Measurements from ENCODE around the gene ING5. TPM values are rescaled to one million over a fixed set of nuclear protein-coding genes. Genes with fewer than 3 reads are reported as not detected.
A peak's percentile ranks its signal among the peaks of the same experiment; 100 is the strongest.
"Not testable (repeated sequence)": the region's sequence is repeated elsewhere in the genome, so short reads cannot be mapped to it uniquely, and the experiment has no call there.

ING5 gene
- 39.0 and 39.1 TPM in 2 replicates for total RNA-seq (2014; rRNA removed; shearing (Covaris generic))
- 57.5 and 78.9 TPM in 2 replicates for polyA plus RNA-seq (2014; cell fraction: nucleus; rRNA removed)

DNA sequence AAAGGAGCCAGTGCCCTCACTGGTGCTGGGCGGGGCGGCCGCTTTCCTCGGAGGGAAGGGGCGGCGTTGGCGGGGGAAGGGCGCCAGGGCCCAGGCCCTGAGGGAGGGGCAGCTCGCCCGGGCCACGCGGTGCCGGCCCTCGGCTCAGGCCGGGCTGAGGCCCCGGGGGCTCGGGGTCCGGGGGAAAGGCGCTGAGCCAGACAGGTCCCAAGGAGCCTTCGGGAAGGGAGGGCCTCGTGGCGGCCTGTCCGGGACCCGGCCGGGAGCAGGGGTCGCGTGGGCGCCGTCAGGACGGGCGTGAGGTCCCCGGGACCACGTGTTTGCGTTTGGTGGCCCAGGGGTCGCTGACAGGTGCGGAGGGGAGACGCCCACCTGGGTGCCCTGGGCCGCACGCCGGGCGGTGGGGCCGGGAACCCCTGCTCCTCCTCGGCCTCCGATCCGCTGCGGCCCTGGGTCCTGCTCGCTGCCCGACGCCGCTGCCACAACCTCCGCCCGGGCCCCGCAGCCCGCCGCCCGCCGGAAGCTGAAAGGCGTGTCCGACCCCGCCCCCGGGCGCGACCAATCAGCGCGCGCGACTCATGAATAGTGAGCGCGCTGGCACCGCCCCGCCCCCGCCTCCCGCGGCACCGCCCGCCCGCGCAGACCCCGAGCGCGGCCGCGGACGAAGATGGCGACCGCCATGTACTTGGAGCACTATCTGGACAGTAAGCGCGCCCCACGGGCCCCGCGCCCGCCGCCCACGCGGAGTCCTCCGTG is at the start of gene ING5:
TSS of gene ING5 (plus strand) at position 641 of the 756 bp plus-strand sequence. CDS start at position 668, 27 bp downstream.
- DNase-seq (ENCODE audit: extremely low read depth, low read depth): peak; percentile 93

DNA sequence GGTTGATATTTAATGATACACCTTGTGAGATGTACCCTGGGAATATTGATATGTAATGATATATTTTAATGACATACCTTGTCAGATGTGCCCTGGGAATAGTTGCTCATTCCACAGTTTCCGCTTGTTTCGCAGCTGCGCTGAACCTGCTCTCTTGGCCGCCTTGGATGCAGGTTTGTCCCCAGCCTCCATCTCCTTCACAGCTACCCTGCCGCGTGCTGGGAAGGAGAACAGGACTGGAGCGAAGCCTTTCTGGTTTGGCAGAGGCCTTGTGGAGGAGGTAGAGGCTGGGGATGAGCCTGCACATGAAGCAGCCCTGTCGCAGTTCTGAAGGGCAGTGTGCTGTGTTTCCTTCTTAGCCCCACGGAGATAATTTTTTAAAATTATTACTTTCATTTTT is 49.7 kb upstream of the ING5 start:
- no peak for DNase-seq (ENCODE audit: extremely low read depth, low read depth)

DNA sequence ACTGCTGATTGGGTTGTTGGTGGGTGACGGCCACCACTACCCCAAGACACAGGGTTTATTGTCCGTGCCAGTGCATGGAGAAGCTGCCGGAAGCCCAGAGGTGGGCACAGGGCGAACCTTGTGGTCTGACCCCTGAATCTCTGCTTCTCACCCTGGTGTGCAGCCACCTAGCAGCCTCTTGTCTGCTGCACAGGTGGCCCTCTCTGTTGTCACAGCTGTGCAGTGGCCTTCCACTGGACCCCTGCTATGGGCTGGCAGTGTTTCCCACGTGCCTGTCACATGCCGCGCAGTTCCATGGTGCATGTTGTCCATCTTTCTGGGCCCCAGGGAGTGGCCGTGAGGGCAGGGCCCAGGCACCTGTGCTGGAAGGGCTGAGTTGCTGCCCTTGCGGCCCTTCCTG is 49.1 kb upstream of the ING5 start:
- DNase-seq (ENCODE audit: extremely low read depth, low read depth): no peak

DNA sequence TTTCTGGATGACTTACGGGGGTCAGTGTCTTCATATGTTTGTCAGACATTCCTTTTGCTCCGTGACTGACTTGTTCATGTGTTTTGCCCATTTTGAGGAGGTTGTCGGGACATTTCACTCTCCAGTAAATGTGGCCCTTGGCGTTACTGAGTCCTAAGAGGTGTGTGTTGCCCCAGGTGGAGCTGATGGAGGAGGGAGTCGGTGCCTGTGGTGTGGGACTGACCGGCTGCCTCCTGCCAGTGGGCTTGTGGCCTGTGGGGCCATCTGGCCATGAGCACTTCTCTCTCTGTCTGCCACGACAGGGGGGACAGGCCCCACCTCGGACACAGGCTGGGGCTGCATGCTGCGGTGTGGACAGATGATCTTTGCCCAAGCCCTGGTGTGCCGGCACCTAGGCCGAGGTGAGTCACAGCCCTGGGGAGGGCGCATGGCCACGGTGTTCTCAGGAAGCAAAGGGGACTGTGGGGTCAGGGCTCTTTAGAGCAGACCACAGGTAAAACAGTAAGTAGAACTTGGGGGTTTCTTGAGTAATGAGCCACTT is 48.6 kb upstream of the ING5 start:
- no peak for DNase-seq (ENCODE audit: extremely low read depth, low read depth)

DNA sequence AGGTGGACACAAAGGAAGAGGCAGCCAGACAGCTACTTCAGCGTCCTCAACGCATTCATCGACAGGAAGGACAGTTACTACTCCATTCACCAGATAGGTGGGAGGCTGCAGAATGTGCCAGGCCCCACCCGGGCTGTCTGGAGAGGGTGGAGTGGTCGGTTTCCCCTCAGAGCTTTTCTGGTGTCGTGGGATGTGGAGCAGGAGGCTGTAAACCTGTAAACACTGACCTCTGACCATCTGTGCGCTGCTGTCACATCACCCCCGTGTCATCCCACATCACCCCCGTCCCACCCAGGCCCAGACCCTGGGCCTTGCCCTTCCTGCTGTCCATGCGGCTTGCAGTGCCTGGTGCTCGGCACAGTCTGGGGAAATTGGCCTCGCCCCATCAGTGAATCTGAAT is 47.3 kb upstream of the ING5 start:
- DNase-seq (ENCODE audit: extremely low read depth, low read depth): no peak

DNA sequence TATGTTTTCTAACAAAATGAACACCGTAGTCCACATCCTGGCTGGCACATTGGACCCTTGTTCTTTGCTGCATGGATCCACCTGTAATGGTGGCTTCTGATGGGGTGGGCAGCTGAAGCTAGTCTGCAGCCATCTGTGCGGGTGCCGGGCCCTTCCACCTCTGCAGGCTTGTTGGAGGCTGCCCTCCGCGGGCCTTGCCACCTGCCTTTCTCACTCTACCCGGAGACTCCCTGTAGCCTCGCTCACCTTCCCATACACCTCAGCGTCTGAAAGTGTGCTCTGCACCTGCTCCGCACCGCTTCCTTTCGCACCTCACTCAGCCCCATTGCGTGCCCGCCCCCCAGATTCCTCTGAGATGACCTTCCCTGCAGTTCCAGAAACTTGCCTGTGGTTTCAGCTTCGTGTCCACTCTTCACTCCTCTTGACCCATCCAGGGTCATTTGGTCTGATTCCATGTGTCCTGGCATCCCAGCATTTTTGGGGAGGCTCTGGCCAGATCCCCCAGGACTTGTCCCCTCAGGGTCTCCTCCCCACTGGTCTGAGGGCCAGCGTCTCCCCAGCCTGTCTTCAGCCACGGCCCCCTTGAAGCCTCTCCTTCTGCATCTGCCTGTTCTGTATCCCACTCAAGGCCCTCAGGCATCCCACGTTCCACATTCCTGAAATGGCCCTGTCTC is 46.2 kb upstream of the ING5 start:
- no peak for DNase-seq (ENCODE audit: extremely low read depth, low read depth)

DNA sequence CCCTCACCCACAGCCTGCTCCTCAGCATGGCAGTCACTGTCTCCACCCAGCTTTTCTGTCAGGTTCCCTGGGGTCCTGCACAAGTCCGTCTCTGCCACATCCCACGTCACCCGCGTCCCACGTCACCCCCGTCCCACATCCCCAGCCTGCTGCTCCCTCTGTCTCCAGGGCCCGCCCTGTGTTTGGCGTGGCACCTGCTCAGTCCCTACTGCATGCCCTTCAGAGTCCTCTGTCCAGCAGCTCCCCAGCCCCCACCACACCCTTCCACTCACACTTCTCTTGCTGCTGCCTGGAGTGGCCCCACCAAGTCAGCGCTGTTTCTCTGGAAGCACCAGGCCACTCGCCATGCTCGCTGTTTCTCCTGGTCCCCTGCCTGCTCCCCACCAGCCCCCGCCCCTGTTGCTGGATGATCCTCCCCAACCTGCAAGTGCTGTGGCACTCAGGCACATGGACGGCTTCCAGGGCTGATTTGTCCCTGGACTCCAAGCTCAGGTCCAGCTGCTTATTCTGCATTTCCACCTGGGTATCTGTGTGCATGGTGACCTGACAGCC is 45.6 kb upstream of the ING5 start:
- no peak for DNase-seq (ENCODE audit: extremely low read depth, low read depth)

DNA sequence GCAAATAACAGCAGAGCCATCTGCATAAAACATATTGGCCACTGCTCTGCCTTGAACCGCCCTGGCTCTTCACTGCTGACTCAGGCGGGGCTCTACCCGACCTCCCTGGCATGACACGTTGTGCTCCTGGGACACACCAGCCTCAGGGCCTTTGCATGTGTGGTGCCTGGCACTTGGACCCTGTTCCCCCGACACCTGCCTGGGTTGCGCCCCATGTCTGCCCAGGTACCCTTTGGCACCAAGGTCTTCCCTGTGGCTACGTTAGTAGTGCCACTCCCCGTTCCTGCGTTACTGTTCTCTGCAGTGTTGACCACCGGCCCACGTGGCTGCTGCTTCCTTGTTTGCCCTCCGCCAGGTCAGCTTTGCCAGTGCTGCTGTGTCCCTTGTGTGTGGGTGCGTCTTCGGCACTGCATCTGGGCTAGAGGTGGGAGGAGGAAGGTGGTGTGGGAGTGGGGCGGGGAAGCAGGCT is 44.0 kb upstream of the ING5 start:
- DNase-seq (ENCODE audit: extremely low read depth, low read depth): no peak

DNA sequence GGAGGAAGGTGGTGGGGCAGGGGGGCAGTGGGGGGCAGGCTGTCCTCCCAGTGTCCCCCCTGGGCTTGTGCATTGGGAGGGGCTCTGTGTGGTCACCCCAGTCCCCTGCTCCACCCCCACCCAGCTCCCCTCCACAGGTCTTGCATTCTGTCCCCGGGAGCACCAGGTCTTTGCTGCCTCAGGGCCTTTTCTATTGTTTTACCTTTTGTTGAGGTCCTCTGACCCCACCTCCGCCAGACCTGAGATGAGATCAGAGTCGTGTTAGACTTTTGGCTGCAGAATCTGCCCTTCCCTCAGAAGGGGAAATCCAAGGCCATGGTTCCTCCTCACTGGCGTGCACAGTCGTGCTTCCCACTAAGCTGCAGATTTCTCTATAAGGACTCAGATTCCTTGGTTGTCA is 43.5 kb upstream of the ING5 start:
- DNase-seq (ENCODE audit: extremely low read depth, low read depth): no peak

DNA sequence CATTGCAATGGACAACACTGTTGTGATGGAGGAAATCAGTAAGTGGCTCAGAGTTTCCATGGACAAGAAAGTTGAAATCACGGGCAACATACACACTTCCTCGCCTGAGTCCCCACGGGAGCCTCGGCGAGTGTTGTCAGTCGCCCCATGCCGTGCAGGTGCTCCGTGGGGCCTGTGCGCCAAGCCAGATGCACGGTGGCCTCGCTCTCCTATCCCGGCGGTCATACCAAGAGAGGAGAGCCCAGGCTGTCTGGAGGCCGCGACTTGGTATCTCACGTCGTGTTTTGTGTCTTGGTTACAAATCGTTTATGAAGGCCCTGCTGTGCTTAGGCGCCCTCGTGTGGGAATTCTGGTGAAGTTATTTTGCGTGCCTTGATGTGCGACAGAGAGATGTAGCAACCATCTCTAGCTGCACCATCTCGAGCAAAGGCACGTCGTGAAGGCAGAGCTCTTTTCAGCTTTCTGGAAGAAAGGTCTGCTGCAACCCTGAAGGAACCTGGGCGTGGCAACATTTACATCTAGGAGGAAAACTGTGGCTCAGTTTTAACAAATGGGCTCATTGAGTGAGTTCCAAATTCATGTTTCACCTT is 42.6 kb upstream of the ING5 start:
- peak; percentile 74 for DNase-seq (ENCODE audit: extremely low read depth, low read depth)

DNA sequence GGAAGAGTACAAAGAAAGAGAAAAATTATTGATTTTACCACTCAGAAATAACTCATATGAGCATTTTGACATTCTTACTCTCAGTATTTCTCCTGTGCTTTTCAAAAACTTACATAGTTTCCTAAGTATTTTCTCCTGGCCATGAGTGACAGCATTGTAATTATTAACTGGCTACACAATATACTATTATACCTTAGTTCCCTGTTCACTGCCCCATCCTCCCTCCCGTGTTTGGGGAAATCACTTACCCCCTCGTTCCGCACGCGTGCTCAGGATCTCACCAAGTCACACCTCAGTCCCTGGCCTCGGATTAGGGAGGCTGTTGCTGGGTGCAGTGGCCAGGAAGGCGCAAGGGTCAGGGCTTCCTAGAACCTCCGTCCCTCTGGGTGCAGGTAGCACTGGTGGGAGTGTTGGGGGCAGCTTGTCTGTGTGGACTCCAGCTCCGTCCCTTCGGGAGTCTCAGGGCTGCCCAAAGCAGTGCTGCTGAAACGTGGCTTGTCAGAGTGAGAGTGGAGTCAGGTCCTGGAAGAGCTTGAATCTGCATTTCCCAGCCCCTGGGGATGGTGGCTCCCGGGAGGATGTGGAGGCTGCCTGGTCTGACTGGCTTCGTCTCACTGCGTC is 41.1 kb upstream of the ING5 start:
- DNase-seq (ENCODE audit: extremely low read depth, low read depth): no peak

DNA sequence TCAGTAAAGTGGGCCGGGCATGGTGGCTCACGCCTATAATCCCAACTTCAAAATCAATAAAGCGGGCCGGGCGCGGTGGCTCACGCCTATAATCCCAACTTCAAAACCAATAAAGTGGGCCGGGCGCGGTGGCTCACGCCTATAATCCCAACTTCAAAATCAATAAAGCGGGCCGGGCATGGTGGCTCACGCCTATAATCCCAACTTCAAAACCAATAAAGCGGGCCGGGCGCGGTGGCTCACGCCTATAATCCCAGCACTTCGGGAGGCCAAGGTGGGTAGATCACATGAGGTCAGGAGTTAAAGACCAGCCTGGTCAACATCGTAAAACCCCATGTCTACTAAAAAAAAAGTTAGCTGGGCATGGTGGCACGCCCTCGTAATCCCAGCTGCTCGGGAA is 39.1 kb upstream of the ING5 start:
- not testable (repeated sequence) for DNase-seq (ENCODE audit: extremely low read depth, low read depth)

DNA sequence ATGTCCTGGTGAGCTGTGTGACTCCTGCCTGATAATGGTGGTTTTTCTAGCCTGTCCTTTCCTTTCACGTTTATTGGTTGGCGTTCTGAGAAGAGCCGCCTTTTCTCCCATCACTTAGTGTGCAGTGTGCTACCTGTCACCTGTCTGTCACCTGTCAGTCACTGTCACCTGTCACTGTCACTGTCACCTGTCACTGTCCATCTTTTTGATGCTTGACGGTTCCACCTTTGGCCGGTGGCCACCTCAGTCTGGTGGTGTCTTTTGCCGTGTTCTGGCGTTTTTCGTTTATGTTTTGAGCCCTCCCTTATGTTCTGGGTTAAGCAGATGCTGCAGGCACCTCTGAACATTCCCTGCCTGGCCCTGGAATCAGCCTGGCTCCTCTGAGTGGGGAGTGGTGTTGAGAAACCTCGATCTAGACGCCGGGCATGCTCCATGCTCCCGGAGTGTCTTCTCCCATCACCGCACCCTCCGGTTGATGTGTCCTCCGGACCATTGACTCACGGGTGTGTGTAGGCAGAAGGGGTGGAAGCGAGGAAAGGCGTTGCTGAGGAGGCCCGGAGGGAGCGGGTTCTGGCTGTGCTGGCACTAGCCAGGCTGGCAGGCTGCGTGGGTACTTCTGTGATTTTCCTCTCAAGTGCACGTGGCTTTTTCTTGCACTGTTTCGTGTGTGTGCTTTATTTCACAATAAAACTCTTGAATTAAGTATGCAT is 36.0 kb upstream of the ING5 start:
- no peak for DNase-seq (ENCODE audit: extremely low read depth, low read depth)

DNA sequence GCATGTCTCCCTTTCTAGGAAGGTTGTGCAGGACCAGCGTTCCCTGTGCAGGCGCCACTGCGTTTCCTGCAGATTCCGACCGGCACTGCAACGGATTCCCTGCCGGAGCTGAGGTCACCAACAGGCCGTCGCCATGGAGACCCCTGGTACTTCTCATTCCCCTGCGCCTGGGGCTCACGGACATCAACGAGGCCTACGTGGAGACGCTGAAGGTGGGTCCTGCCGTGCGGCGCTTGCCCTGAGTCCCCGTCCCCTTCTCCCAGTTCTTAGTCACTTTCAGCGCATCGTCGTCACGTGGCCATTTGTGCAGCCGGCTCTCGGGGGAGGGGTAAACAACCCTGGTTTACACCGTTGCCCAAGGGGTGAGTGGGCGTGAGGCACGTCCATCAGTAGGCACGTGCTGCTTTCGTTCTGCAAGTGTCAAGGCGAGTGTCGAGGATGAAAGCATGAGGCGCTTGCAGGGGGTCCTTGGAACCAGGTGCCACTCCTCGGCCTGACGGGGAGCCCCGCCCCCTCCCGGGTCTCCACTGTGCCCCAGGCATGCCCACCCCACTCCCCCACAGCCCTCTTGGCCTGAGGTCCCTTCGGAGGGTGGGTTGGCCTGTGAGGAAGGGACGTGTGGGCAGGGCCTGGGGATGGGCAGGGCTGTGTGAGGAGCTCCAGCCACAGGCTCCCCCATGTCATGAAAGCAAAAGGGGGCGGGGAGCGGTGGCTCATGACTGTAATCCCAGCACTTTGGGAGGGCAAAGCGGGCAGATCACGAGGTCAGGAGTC is 35.0 kb upstream of the ING5 start:
- no peak for DNase-seq (ENCODE audit: extremely low read depth, low read depth)

DNA sequence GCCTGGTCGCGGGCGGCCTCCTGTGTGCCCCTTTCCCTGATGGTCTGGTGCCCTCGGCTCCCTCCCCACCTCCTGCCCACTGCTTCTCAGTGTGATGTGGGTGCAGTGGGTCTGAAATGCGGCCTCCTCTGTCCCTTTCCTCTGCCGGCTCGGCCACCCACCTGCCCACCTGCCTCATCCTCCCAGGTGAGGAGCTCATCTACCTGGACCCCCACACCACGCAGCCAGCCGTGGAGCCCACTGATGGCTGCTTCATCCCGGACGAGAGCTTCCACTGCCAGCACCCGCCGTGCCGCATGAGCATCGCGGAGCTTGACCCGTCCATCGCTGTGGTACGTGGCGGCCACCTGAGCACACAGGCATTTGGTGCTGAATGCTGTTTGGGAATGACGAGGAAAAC is 33.5 kb upstream of the ING5 start:
- DNase-seq (ENCODE audit: extremely low read depth, low read depth): no peak

DNA sequence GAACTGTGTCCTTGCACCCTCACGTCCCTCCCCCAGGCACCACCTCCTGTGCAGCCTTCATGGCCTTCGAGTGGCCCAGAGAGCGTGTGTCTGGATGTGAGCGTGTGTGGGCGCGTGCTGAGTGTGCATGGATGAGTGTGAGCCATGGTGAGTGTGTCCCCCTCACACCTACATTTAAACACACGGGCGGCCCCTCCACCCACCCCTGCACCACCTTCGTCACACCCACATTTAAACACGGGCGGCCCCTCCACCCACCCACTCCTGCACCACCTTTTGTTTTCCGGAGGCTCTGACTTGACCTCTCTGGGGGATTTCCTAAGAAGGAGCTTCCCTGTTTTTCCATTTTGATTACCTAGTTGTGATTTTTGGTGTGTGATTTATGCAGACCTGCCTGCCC is 33.0 kb upstream of the ING5 start:
- DNase-seq (ENCODE audit: extremely low read depth, low read depth): no peak

DNA sequence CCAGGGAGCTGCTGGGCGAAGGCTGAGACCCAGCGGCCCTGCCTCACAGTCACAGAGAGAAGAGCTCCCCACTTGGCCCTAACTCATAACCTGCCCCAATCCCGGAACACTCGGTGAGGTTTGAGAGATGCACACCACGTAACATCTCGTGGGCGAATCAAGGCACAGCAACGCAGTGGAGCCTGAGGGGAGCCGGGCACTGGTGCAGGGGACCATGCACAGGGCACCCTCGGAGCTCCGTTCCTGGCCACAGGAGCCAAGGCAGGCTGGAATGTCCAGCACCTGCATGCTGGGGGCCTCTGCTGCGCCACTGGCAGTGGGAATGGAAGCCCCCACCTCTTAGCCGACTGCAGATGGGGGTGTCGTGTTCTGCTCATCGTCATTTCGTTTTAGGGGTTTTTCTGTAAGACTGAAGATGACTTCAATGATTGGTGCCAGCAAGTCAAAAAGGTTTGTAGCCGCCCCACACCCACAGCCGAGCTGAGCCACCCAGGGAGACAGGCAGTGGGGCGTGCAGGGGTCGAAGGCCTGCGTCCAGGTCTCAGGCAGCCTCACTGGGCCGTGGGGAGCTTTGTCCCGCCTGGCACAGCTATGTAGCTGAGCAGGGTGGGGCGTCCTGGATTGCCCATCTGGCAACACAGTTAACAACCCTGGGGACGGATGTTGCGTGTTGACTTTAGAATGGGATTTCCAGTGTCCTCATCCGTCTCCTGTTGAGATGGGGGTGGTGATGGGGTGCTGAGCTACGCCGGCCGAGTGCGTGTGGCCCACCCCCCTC is 31.3 kb upstream of the ING5 start:
- DNase-seq (ENCODE audit: extremely low read depth, low read depth): no peak

DNA sequence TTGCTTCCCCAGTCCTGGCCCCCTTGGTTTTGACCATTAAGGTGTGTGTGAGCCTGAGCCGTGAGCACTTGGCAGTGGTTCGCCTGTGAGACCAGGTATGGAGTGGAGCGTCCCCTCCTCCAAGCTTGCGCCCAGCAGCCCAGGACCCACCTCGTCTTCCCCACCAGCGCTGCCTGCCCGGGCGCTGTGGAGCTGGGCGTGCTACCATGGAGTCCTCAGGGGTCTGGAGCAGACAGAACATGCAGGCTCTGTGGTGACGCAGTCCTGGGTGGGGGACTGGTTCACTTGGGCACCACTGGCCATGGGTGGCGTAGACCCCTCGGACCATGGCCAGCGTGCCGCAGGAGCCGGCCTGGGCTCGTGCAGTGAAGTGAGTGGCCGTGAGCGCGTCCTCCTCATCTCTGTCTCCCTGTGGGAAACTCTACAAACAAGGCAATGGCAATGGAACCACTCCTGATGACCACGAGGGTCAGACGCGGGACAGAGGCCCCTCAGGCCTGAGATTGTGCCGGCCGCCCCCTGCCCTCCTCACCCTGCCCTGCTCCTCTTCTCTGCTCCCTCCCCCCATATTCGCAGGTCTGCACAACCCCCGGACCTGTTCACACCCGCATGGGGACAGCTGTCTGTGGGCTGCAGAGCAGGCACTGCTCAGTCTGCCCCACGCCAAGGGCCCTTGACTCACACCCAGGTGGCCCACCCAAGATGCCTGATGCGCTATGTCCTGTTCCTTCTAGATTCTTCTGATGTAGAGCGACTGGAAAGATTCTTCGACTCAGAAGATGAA is 30.2 kb upstream of the ING5 start:
- no peak for DNase-seq (ENCODE audit: extremely low read depth, low read depth)

Data from NCI-H460 (cell line).